AG08395 (cell line): Measurements from ENCODE around the gene ANKH.

Experiments used
- DNase-seq: peaks from one replicate; pipeline ENCODE4 v3.0.0; 2012; ENCODE audit warnings: mixed read lengths, low spot score

ANKH gene

DNA sequence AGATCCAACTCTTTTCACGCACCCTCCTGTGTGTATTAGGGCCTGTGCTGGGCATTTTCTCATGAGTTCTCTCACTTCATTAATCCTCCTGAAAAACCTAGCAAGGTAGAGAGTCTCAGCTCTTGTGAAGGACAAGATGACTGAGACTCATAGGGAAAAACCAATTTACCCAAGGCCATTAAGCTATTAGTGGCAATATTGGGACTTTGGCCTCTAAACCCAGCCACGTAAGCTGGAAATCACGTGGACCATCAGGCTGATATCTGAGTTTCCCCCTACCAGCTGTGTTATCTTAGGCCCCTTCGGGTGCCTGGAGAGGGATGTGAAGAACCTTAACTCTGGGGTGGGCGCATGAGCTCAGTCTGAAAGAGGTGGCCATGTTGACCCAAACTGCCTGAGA is 80.7 kb downstream of the ANKH start:
- no peak for DNase-seq

- no peak for DNase-seq
These were observed 81.4 kb downstream of the ANKH start for GRCh38 chr5:14790220-14790619.

DNA sequence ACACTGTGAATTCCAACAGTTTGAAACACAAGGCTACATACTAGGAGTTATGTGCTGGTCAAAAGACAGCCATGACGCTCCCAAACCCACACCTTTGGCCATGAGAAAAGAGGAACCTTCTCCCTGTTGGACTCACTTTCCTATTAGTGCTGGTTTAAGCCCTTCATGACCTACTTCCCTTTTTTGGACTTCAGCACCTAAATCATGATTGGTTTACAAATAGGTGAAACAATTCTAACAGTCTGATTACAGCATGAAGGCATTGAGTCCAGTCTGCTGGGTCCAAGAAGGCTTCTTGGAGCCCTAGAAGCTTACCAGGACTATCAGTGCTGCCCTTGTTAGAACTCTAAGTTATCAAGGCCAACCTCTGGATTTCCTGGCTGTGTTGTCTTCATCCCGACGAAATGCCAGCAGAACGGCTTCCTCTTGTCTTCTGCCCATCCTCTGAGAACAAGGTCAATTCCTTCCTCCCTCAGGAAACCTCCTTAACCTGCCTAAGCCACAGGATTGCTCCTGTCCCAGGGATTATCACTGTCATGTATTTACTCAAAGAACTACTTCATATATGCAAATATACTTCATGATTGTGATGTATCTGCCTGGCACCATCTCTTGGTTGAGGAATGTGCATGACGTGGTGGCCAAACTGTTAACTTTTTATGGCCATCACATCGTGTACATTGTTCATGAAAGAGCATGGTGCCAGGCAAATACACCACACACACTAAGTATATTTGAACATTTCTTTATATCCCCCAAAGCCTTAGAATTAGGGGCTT is 83.6 kb downstream of the ANKH start:
- DNase-seq: no peak

- no peak for DNase-seq
These were observed 87.9 kb downstream of the ANKH start for GRCh38 chr5:14783691-14784090.

DNA sequence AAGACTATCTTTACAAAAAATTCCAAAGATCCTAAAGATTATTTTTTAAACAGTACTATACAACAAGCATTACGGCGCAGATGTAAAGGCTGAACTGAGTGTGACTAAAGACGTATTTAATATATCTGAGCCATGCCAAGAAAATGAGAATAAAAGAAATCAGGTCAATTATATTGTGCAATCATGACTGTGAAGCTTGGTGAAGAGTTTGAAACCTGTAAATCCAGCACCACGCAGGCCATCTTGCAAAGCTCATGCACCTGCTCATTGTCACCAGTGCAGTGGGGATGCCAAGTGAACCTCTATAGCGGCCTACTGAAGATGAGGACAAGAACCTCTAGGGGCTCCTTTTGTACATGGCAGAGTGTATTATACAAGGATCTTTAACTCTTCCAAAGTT is 89.0 kb downstream of the ANKH start:
- no peak for DNase-seq

DNA sequence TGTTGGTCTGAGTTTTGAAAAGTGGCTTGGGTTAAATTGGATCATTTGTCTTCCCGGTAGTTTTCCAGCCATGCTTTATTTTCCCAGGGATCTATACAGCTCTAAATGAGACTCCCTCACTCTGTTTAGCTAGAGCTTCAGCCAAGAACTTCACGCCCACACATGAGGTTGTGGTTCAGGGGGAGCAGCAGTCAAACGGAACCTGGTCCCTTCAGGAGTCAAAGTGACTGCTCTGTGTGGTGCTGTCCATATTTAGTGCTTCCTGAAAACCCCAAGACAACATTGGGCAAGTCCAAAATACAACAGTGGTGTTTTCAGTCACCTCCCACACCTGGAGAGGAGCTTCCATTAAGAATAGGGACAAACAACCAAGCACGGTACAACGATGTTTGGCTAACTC is 90.5 kb downstream of the ANKH start:
- no peak for DNase-seq

GRCh38 chr5:14779975-14780374 is 91.6 kb downstream of the ANKH start:
- DNase-seq: no peak

- DNase-seq: no peak
These were observed 92.8 kb downstream of the ANKH start for GRCh38 chr5:14778792-14779070.

DNA sequence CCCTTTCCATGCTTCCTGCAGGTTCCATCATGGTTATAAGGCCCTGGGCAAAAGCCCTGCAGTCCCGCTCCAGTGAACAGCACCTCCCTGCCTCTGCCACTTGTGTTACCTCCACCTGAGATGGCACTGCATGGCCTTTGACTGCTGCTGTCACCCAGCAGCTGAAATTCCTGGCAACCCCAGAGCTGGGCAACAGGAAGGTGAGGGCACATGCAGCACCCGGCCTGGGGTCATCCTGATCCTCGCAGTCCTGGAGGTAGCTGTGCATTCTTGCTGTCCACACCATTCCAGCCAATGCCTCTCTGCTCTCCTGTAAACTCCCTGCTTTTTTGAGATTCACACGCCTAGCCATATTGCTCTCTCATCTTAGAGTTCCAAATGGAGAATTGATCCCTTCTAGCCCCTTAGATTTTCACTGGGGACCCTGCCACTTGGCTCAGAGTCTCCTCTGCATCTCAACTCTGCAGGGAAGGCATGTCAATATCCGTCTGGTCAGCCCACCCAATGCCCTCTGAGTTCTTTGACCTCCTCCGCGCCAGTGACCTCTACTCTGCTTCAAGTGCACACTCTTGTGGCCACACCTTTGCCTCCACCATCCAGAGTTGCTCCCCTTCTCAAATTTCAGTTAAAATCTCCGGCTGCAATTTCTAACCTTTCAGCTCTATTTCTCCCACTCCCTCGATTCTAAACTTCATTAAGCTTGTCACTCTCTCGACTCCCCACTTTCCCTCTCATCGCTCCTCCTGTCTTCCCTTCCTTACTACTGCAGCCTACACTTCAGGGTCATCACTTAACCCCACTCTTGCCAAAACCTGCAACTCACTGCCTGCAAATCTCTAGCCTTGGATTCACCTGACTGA is 93.4 kb downstream of the ANKH start:
- no peak for DNase-seq

DNA sequence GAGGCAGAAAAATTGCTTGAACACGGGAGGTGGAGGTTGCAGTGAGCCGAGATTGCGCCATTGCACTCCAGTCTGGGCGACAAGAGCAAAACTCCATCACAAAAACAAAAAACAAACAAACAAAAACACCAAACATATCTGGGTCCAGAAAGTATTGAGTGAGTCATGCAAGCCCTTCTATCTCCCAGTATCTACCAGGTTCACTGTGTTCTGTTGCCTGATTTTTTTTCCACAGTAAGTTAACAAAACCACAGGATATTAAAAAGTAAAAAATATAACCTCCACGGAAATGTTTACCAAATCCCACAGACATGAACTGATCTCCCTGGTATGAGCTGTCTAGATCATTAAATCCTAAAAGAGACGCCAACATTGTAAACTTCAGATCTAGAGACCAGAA is 94.4 kb downstream of the ANKH start:
- DNase-seq: no peak

GRCh38 chr5:14776602-14777001 is 95.0 kb downstream of the ANKH start:
- DNase-seq: no peak

DNA sequence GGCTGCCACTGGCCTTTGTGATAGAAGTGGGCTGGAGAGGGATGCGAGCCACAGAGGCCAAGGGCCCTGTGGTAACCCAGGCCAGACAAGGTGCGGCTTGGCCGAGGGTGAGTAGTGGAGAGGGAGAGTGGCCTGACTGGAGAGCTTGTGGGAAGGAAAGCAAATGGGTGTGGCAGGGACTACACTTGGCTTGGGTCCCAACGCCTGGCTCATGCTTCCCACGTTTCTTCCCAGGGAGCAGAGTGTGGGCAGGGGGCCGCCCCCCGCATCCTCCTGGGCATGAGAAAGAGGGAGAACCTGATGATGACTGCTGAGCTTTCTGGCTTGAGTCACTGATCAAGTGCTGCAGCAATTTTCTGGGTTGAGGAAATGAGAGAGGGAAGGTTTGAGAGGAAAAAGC is 95.7 kb downstream of the ANKH start:
- DNase-seq: no peak

GRCh38 chr5:14773588-14773987 is 98.0 kb downstream of the ANKH start:
- DNase-seq: no peak

GRCh38 chr5:14771972-14772371 is 99.6 kb downstream of the ANKH start:
- DNase-seq: no peak

GRCh38 chr5:14771189-14771588 is 100.4 kb downstream of the ANKH start:
- no peak for DNase-seq

DNA sequence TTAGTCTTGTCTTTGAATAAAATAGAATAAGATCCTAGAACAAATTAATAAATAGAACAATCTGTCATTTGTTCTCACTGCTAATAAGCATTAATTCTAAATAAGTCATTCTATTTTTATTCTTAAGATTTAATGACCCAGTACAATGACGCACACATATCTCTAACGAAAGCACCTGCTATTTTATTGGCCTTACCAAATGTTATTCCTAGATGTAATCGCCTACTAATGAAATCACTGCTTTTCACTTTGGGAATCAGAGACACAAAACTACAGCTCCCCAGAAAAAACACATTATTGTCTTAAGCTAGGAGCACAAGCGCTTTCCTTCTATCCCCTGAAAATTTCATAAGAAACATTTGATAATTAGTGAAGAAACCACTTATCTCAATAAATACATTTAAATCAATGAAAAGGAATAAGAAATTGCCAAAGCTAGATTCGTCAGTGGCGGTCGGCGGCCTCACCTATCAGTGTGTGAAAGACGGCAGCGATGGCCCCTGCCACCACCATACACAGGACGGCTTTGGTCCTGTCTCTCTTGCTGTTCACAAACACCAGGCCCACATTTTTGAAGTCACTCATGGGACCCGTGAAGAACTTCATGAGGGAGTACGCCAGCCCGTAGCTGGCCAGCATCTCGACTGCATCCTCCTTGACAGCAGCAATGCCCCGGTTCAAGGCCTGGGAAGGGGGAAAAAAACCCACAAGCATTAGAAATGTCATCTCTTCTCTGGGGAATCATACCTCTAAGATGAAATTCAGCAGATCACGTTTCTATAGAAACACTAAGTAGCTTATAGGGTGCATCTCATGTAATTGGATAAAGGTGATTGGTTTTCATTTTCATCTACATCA is 102.8 kb downstream of the ANKH start:
- DNase-seq: no peak

DNA sequence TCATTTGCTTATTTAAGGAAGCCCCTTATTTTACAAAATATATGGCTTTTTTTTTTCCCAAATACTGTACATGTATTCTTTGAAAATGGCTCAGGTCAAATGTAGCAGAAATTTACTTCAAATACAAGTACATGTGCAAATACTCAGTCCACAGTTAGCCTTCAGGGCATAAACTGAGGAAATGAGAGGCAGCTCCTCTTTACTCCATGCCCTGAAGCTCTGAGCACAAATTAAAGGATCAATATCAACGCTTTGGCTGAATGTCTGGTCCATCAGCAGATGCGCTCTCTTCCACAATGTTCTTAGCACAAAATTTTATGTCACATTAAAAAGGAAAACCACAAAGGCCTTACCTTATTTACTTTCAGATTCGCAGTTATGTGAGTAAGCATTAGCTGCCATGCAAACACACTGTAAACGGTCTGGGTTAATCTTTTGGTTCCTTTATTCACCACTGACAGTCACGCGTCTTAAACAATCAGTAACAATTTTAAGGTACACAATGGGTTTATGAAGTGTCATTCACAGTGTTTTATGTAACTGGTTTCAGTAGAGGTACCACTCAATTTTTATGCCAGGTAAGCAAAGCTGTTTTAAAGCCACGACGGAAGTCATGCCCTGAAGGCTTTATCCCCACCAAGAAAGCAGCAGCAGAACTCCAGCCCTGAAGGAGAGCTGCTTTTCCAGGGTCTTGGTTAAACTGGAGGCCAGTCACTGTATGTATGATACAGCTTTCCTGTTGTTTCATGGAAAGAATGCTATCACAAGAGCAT is 103.7 kb downstream of the ANKH start:
- DNase-seq: no peak

DNA sequence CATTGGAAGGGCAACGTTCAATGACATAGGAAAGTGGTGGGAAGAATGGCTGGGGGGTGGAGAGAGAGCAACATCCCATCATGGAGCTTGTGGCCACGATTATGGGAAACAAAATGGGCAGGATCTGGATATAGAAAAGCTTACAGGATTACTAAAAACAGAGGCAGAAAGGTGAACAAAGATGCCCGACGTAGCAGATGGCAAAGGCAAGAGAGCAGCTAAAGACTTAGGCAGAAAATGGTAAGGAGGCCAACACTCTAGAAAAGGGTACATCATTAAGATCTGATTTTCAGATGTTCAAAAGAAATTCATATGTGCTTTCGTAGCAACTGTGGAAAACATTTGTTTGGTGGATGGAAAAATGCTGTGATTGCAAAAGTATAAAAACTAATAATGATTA is 104.5 kb downstream of the ANKH start:
- DNase-seq: no peak

GRCh38 chr5:14766584-14766983 is 105.0 kb downstream of the ANKH start:
- no peak for DNase-seq

DNA sequence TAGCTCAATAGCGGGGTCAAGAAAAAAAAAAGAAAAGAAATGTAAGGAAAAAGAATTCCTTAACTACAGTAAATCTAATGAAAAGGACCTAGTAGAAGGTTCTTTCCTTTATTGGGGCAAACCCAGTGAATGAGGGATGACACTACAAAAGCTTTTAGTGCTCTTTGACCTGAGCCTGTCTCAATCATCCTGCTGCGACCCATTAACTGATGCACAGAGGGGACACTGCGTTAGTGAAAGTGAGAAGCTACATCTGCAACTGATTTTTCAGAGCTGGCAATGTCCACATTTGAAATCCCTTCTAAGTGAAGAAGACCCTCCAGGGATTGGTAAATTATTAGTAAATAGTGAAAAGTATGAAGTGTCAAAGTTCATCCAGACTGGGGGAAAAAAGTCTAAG is 106.0 kb downstream of the ANKH start:
- DNase-seq: no peak

GRCh38 chr5:14762549-14763216 is 108.9 kb downstream of the ANKH start:
- no peak for DNase-seq
